ENCODE data around the gene ZNF57.

- TF ChIP-seq GATA2 (IDR thresholded peaks at IDR 0.05; ENCODE audit: low read depth, low read length), result no peak
- TF ChIP-seq GATA3 (IDR thresholded peaks at IDR 0.05; ENCODE audit: low read depth, low read length), result no peak
Observed at GRCh38 chr19:2957160-2957559, 56.4 kb downstream of the ZNF57 start.
